Measurements from ENCODE around the gene MBTPS2.
"Not testable (repeated sequence)": the region's sequence is repeated elsewhere in the genome, so short reads cannot be mapped to it uniquely, and the experiment has no call there.

MBTPS2 gene

DNA sequence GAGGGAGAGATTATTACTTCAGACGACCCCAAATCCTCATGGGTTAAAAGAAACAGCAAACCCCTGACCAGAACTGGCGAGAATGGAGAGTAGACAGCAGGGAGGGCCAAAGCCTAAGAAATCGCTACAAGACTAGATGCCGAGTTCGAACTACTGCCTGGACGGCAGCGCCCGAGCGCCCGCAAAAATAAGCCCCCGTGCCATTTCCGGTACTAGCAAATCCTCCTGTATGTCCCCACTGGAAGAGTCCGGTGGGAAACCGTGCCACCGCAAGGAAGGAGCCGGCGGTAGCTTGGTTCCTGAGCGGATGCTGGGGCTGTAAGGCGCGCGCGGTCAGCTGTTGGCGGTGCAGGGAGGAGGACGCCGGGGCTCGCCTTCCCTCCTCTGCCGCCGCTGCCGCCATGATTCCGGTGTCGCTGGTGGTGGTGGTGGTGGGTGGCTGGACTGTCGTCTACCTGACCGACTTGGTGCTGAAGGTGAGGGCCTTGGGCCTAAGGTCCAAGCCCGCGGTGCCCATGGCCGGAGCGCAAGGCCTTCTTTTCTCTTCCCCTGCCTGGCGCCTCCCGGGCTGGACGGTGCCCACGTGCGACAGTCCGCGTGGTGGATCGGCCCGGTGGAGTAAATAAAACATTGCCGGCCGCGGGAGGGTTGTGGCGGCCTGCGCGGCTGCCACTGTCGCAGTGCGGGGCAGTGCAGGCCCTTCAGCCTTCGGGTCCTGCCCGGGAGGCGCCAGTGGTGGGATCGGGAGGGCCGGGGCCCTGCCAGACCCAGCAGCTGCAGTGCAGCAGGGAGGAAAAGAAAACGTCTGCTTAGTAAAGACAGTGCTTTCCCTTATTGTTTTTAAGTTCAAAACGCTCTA lies at the start of gene MBTPS2:
Gene MBTPS2, plus strand, starts transcription at position 284 of the 859 bp plus-strand sequence. Its CDS starts 118 bp downstream, at position 402.
- DNase-seq, result peak; percentile 88

DNA sequence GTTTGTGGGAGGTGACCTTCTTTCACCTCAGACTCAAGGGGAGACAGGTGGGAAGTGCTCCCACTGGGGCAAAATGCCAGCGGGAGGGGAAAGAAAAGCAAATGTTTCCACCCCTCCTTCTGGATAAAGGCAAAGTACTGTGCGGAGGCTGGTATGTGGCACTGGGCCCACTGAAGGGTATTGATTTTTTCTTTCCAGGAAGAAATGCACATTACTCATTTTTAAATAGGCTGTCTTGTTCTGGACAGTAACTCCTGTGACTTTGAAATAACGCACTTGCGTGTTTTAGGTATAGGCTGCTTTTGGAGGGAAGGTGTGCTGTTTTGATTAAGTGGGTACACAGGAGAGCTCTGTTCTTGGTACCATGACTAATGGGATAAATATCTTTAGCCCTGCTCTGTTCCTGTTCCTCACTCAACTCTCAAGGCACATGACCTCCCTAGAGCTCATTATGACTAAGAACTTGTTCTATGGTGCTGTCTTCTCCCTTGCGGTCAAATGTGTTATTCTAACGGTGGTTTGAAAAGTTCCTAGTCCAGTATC lies 40.7 kb upstream of the MBTPS2 start:
- DNase-seq, result no peak

DNA sequence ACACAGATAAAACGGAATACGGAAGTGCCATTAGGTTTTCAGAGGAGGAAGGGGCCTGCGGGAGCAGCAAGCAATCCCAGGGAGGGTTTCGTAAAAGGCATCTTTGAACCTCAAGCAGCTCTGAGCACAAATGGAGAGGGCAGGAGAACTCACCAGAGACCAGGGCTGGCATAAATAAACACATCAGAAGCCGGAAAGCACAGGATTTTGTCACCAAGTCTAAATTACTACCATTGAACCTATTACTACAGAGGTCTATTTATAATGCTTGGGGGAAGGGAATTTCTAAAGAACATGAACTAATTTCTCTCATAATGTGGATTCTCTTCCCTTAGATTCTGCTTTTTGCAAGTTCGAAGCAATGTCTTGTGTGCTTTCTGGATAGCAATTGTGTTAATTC lies 39.6 kb upstream of the MBTPS2 start:
- DNase-seq, result no peak

DNA sequence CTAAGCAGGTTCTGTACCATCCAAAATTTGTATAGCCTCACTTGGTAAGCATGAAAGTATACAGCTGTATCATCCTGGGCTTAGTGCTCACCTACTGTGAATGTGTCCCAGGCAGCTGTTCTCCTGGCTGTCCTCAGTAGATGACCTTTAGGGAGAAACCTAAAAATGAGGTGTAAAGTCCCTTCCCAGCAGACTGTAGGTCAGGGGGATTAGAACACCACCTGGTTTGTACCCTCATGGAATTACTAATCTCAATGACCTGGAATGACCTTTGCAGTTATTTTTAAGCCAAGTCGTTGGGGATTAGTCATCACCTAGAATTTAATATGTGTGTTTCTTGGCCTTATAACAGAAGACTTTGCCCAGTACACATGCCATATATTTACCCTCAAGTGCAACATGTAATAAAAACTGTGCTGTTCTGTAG lies 39.1 kb upstream of the MBTPS2 start:
- DNase-seq, result no peak

DNA sequence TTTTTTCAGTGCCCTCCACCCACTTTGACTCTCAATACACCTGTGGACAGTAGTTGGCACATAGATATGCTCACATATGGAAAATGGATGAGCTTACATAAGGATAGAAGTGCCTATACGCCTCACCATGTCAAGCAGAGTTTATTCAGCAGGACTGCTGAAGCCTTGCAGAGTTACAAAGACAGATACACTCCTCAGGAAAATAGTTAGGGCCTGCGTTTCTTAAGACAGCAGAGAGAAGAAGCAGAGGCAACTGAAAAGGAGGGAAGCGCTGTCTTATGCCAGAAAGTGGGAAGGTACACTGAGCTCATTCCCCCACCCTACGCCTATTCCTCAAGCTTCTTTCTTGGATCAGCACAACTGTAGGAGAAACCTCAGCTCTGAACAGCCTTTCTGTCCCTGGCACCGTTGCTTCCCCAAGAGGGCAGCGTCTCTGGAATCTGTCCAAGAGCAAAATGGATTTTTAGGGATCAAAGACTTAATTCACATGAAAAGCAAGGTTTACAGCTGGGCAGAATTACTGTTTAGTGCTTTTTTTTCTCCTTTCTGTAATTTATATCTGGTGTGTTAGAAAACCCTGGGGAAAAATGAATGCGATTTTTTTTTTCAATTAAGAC lies 37.3 kb upstream of the MBTPS2 start:
- no peak for DNase-seq

DNA sequence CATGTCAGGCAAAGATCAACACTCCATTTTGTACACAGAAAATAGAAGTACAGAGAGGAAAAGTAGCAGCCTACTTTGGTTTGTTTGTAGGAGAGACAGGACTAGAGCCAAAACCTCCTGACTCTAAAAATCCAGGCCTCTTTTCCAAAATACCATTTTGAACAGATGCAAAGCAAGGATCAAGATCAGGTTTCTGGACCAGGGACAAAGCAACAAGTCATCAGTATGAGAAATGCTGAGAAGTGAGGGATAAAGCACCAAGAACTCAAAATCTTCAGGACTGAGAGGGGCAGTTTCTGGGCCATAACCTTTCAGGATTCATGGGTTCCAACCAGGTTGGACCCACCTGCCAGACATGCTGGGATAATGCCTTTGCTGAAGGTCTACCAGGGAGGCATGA lies 36.6 kb upstream of the MBTPS2 start:
- DNase-seq, result no peak

DNA sequence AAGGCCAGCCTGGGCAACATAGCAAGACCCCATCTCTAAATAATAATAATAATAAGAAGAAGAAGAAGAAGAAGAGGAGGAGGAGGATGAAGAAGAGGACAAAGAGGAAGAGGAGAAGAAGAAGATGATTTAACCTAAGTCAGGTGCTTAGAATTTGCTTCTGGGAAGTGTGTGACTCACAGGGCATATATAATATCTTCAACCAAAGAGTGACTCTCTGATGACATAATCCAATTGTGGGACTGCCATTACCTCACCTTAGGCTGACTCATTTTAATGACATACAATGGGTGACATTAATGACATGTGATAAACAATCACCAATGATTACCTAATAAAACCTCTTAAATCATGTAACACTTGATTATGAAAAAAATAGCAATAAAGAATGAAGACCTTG lies 32.7 kb upstream of the MBTPS2 start:
- DNase-seq, result no peak

DNA sequence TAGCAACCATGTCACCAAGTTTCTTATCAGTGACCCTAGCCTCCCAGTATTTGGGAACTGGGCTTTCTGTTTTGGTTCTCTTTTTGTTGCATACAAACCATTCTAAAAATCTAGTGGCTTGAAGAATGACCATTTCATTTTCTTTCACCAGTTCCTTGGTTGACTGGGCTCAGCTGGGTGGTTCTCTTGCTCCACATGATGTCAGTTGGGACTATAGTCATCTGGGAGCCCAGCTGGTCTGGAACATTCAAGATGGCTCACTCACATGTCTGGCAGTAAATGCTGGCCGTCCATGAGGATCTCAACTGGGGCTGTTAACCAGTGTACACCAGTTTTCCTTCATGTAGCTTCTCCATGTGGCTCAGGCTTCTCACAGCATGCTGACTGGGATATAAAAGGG lies 27.6 kb upstream of the MBTPS2 start:
- no peak for DNase-seq

DNA sequence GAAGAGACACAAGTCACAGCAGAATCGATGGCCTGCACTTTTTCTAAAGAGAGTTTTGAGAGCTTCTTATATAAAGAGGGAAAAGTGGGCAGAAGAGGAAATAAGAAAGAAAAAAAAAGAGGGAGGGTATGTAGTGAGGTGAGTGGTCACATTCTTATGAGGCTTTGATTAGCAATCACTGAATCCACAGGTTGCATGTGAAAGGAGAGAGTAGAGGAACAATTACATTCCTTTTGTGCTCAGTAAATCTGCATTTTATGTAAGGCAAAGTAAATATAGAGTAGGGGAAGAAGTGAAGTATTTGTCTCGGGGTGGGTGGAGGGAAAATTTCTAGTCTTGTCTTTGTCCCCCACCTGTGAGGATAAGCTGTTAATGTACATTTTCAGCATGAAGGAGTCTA lies 26.8 kb upstream of the MBTPS2 start:
- DNase-seq, result no peak

DNA sequence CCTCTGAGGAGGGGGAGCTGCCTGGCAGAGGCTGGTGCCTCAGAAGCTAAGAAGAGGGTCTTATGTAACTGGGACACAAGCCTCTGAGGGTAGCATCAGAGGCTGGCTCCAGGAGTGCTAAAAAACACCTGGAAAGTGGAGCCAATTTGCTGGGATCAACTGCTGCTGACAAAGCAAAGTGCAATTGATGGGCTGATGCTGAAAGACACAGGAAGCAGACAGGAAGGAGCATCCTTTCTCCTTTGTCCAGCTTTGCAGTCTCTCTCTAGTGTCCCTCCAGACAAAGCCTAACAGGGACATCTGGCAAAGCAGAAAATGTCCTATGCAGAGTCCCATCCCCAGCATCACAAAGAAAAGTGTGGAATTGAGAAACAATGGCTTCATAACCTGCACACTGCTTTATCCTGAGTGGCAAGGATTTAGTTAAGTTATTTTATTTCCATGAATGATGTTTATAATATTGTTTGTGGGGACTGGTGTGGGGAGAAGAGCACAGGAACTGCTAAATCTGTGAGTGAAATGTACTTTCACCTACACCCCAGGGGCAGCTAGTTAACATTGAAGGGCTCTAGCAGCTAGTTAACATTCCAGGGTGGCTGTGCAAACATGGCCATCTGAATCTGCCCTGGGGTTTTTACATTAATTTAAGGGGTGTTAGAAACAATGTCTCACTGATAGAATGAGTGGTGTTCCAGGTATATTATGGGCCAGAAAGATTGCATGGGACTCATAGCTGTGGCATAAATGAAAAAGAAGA lies 25.6 kb upstream of the MBTPS2 start:
- no peak for DNase-seq

DNA sequence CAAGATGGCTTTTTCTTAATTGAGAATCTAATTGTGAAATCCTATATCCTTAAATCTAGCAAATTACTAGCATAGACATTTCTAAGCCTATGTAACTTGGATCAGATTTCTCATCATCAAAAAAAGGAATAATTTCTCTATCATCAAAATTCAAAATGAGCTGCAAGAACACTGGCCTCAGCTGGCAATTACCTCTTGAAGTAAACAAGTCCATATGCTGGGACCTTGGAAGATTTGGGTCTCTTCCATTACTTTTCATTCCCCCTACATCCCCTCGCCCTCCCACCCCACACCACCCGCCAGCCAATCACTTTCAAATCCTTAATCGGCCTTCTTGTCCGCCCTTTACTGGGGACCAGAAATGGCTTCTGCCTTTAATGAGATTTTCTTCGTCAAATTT lies 23.3 kb upstream of the MBTPS2 start:
- no peak for DNase-seq

DNA sequence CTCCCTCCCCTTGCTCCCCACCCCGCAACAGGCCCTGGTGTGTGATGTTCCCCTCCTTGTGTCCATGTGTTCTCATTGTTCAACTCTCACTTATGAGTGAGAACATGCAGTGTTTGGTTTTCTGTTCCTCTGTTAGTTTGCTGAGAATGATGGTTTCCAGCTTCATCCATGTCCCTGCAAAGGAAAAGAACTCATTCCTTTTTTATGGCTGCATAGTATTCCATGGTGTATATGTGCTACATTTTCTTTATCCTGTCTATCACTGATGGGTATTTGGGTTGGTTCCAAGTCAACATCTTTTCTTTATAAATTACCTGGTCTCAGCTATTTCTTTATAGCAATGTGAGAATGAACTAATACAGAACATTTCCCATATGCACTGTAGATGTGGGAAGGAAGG lies 19.2 kb upstream of the MBTPS2 start:
- DNase-seq, result not testable (repeated sequence)

DNA sequence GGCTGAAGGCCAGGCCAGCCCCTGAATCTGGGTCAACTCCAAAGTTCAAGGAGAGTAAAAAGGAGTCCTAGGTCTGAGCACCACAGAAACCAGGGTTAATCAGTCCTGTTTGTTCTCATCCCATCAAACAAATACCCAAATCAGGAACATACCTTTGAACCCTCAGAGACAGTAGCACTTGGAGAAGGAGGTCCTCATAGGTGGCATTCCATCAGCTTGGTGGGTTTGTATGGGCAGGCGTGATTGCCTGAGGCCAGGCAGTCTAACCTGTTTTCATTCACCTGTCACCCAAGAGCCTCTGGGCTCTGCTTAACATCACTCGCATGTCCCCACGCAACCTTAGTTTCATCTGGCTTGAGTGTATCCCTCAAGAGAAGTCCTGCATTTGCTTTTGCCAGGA lies 17.5 kb upstream of the MBTPS2 start:
- DNase-seq, result no peak

DNA sequence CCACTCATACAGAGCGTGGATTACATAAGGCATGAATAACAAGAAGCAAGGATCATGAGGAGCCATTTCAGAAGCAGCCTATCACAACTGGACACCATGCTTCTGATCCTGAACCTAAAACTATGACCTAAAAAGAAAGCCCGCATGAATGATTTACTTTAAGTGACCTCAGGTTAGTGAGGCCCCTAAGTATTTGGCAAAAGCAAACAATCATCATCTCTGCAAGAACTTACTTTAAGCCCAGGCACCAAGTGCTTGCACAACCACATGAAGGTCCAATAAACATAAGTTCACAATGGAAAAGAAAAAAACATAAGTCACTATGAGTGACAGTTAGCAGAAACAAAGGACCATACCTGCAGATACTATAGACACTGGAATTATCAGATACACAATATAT lies 7.9 kb upstream of the MBTPS2 start:
- DNase-seq, result no peak

DNA sequence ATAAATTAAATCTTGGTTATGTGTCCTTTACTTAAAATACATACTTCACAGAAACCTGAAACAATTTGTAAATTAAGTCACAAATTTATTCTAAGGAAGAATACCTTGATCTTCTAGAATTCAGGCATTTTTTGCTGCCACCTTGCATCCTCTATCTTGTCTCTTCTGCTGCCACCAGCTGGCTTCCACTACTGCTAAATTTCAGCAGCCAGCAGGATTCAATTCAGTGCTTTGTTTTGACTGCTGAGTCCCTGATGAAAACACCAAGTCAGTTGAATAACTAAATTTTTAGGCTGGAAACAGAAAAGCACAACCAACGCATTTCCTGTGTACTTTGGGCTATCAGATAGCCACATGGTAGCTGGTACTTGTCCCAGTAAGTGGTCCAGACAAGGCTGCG lies 2.4 kb upstream of the MBTPS2 start:
- DNase-seq, result no peak

DNA sequence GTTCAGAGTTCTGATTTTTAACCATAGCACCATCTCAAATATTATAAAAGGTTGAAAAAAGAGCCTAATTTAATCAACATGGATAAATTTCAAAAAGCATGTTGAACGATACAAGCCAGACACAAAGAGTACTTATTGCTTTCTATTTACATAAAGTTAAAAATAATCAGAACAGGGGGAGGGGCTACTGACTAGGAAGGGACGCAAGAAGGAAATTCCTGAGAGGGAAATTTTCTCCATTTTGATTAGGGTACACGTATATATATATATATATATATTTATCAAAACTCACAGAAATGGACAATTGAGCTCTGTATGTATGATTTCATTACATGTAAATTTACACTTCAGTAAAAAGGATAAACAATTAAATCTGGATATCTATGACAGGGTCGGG lies 482 bp upstream of the MBTPS2 start:
- DNase-seq, result no peak

DNA sequence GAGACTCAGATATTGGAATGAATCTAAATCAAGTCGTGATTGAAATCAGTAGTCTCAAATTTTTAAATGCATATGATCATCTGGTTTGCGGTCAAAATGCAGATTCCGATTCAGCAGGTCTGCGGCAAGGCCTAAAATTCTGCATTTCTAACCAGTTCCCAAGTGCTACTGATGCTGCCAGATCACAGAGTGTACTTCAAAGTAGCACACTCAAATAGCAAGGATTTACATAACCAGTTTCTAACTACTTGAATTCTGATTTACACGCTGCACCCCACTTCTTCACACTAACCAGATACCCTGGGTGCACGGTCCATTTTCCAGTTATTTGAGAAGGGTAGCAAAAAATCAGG lies 752 bp downstream of the MBTPS2 start:
- peak; percentile 35 for DNase-seq

DNA sequence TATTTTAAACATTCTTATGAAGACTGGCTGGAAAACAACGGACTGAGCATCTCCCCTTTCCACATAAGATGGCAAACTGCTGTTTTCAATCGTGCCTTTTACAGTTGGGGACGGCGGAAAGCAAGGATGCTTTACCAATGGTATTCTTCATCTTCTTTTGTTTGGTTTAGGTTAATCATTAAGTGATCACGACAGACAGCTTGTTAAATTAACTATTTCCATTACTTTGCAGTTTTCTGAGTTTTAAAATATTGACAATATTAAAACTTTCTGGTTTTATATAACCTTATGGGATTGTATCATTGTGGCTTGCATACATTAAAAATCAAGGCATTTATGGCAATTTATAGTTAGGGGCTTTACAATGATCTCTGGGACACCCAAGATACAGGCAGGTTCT lies 3.8 kb downstream of the MBTPS2 start:
- DNase-seq, result no peak

DNA sequence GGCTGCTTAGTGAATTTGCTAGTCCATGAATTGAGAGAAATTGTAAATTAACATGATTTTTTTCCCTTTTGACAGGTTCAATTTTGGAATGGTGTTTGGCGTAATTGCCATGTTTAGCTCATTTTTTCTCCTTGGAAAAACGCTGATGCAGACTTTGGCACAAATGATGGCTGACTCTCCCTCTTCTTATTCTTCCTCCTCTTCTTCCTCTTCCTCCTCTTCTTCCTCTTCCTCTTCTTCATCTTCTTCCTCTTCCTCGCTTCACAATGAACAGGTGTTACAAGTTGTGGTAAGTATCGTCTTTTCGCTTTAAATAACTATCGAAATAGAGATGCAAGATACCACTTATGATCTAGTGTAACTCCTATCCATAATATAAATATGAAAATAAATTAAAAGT lies 5.7 kb downstream of the MBTPS2 start:
- no peak for DNase-seq

DNA sequence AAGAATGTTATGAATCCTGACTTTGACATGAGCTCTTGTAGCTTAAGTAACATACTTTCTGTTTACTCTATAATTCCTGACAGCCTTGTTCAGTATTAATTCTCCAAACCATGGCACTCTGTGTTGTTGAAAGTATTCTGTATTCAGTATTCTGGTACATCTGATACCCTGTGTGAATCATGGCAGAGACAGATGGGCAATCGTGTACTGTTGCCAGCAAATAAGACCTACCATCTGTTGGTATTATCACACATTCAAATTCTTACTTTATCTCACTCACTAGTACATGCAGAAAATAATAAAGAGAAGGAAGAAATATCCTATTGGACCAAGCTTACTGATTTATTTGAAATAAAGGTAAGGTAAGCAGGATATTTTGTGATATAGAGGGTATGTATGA lies 7.9 kb downstream of the MBTPS2 start:
- DNase-seq, result no peak

DNA sequence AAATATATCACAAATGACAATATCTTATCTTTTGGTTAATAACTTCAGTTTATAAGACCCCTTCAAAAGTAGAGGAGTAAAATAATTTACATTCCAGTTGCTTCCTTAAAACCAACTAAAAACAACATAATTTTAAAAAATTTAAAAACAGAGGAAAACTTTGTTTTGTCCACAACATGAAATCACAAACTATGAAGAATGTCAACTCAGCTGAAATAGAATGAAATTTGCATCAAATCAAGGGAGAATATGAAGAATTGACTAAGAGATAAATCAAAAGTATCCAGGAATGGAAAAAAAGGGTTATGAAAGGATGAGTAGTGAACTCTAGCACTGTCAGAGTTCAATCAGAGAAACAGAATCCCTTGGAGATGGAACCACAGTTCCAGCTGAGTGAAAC lies 14.2 kb downstream of the MBTPS2 start:
- DNase-seq, result no peak

DNA sequence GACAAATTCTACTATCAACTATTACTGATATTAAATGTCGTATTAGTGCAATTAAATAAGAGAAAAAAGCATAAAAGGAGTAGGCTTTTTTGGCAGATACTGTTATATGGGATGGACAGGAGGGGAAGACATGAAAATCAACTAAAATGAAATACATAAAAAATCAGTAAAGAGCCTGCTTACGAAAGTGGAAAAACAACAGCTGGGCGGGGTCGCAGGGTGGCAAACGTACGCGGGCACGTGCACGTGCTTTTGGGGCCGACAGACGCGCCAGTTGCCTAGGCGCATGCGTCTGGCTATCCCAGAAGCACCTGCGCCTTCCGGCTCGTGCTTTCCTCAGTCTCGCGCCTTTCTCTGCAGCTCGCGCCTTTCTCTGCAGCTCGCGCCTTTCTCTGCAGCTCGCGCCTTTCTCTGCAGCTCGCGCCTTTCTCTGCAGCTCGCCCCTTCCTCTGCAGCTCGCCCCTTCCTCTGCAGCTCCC lies 16.6 kb downstream of the MBTPS2 start, which contains the start of gene YY2:
Gene YY2, plus strand, starts transcription at position 51 of the 479 bp plus-strand sequence. CDS start 498 bp downstream, outside the sequence.
- no peak for DNase-seq

DNA sequence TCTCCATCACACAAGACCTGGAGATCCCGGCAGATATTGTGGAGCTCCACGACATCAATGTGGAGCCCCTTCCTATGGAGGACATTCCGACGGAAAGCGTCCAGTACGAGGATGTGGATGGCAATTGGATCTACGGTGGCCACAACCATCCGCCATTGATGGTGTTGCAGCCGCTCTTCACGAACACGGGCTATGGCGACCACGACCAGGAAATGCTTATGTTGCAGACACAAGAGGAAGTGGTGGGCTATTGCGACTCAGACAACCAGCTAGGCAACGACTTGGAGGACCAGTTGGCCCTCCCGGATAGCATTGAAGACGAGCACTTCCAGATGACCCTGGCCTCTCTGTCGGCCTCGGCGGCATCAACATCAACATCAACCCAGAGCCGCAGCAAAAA lies 17.1 kb downstream of the MBTPS2 start:
- no peak for DNase-seq
